Measurements from ENCODE around the gene KSR1. TPM values are rescaled to one million over a fixed set of nuclear protein-coding genes. Genes with fewer than 3 reads are reported as not detected.

Gene KSR1
- total RNA-seq, 1 experiment from 2014 or later = 21.7 TPM

GRCh38 chr17:27603880-27604794, 147.9 kb downstream of the KSR1 start:
- no peaks in the 10 kb centered on the region for H3K27me3 ChIP-seq (ENCODE audit: control insufficient read depth, insufficient read depth, low read length)
- intact Hi-C loops (cut with micrococcal nuclease; ENCODE audit: unreplicated experiment) (loop anchor here (2.0 kb wide), 1 partner anchor 51 kb away; no protein-coding TSS in a partner anchor), in situ Hi-C loops (cut with HindIII; ENCODE audit: low pct_unique_long_range_greater_than_20kb, low sequenced_read_pairs) (no loop called here)
- TF ChIP-seq CTCF (IDR thresholded peaks at IDR 0.05) (no peak), SIN3A (IDR thresholded peaks at IDR 0.05; ENCODE audit: borderline replicate concordance, insufficient read depth, low read depth, low read length) (no peak), TCF7L2 (IDR thresholded peaks at IDR 0.05; ENCODE audit: low read depth, low read length) (no peak), REST (IDR thresholded peaks at IDR 0.05; ENCODE audit: insufficient read depth in 1 of 2, low read depth in 2 of 2, low read length in 1 of 2) (no peak), POLR2AphosphoS5 (IDR thresholded peaks at IDR 0.05; ENCODE audit: low read depth, low read length) (no peak)
- ATAC-seq (no peak), DNase-seq (ENCODE audit: low read depth, low spot score) (no peak)
- no peaks in the 10 kb centered on the region for H3K9me3 ChIP-seq (ENCODE audit: control insufficient read depth, insufficient read depth, low read depth, low read length)
- CTCF ChIA-PET = interaction anchor here (0.6 to 1.2 kb wide), 3 partner anchors 40 to 47 kb away, joined by 3 to 8 read pairs (median 3); no protein-coding TSS in a partner anchor
- BruUV-seq (replicated peaks) = no TSS peak
- no peaks in the 10 kb centered on the region for H3K36me3 ChIP-seq (ENCODE audit: control insufficient read depth, insufficient read depth, low read length)
- H3K4me3 ChIP-seq (ENCODE audit: low read depth in 2 of 2, low read length in 2 of 2) = no peak overlapping the region
- H3K4me1 ChIP-seq (ENCODE audit: control insufficient read depth, insufficient read depth, low read length) = no peaks in the 10 kb centered on the region
- POLR2A ChIA-PET = no interaction called here
- H3K27ac ChIP-seq (ENCODE audit: low read length) = no peak overlapping the region

GRCh38 chr17:27605409-27605808, 149.2 kb downstream of the KSR1 start:
- no TSS peak for BruUV-seq (replicated peaks)
- CTCF ChIA-PET = no interaction called here

More at GRCh38 chr17:27605409-27605808, 149.2 kb downstream of the KSR1 start:
- POLR2A ChIA-PET = interaction anchor here (0.6 kb wide), 1 partner anchor 225 kb away, joined by 4 read pairs; no protein-coding TSS in a partner anchor
- in situ Hi-C loops (cut with HindIII; ENCODE audit: low pct_unique_long_range_greater_than_20kb, low sequenced_read_pairs) (no loop called here), intact Hi-C loops (cut with micrococcal nuclease; ENCODE audit: unreplicated experiment) (loop anchor here (5.0 kb wide), 1 partner anchor 152 kb away; no protein-coding TSS in a partner anchor)
- no peak for TF ChIP-seq SIN3A (IDR thresholded peaks at IDR 0.05; ENCODE audit: borderline replicate concordance, insufficient read depth, low read depth, low read length)
- no peak for TF ChIP-seq TCF7L2 (IDR thresholded peaks at IDR 0.05; ENCODE audit: low read depth, low read length)
- TF ChIP-seq CTCF (IDR thresholded peaks at IDR 0.05) = no peak
- TF ChIP-seq POLR2AphosphoS5 (IDR thresholded peaks at IDR 0.05; ENCODE audit: low read depth, low read length) = no peak
- Histone ChIP-seq H3K27me3 (ENCODE audit: control insufficient read depth, insufficient read depth, low read length) (no peaks in the 10 kb centered on the region), H3K9me3 (ENCODE audit: control insufficient read depth, insufficient read depth, low read depth, low read length) (no peaks in the 10 kb centered on the region), H3K27ac (ENCODE audit: low read length) (no peak overlapping the region), H3K4me3 (ENCODE audit: low read depth in 2 of 2, low read length in 2 of 2) (no peak overlapping the region), H3K4me1 (ENCODE audit: control insufficient read depth, insufficient read depth, low read length) (no peaks in the 10 kb centered on the region), H3K36me3 (ENCODE audit: control insufficient read depth, insufficient read depth, low read length) (no peaks in the 10 kb centered on the region)
- no peak for ATAC-seq
- DNase-seq (ENCODE audit: low read depth, low spot score) = no peak

All from Panc1 (cell line).